Activated naive CD8-positive, alpha-beta T cell treated with anti-CD3 and anti-CD28 coated beads, Interleukin-2, amount 50 U/mL, for 16 hours (primary cell): Measurements from ENCODE around the gene PCNX4.
A peak's percentile ranks its signal among the peaks of the same experiment; 100 is the strongest.

Experiments
- DNase-seq: peaks from one replicate; pipeline ENCODE4 v3.0.0-alpha.2; 2020; ENCODE audit warnings: low read depth, low spot score

Gene PCNX4

DNA sequence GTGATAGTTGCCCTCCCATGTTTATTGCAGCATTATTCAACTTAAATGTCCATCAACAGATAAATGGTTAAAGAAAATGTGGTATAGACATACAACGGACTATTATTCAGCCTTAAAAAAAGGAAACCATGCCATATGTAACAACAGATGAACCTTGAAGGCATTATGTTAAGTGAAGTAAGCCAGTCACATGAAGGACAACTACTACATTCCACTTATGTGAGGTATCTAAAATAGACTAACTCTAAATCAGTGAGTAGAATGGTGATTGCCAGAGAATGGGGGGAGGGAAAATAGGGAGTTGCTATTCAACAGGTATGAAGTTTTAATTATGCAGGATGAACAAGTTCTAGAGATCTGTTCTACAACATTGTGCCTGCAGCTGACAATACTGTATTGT lies 10.1 kb downstream of the PCNX4 start:
- DNase-seq: no peak

DNA sequence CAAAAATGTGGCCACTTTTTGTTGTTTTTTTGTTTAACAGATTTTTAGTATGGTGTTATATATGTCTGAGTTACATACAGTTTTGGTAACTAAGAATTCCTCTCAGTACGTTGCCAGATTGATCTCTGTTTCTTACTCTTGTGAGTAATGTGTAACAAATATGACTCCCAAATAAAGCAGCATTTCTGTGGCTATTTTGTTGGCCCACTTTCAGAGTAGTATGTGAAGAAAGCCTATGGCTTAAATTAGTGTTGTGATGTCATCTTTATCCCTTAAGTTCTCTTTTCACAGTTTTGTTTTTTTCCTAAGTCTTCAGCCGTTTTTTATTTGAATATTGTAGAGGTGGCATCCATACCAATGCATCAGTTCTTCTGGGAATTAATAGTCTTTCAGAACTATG lies 10.7 kb downstream of the PCNX4 start:
- DNase-seq: no peak

DNA sequence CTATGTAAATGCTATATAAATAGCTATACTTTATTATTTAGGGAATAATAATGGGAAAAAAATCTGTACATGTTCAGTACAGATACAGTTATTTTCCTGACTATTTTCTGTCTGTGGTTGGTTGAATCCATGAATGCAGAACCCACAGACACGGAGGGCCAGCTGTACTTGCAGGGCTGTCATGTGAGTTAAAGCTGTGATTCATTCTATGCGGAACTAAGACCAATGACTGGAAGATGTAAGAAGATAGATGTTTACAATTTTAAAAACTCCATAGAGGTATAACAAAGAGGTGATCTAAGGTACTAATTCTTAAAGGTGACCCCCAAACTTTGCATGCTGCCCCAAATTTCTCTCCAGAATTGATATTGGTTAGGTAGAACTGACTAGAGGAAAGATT lies 14.6 kb downstream of the PCNX4 start:
- no peak for DNase-seq

DNA sequence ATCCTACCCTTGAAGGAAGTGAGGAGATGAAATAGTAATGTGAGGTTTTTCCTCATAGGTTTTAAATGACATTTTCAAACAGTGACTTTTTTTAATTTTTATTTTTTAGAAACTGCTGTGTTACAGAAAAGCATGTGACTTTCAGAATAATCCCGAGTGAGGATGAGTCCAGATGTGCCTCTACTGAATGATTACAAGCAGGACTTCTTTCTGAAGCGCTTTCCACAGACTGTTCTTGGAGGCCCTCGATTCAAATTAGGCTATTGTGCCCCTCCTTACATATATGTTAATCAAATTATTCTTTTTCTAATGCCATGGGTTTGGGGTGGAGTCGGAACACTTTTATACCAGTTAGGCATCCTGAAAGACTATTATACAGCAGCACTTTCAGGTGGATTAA lies 15.8 kb downstream of the PCNX4 start:
- no peak for DNase-seq

DNA sequence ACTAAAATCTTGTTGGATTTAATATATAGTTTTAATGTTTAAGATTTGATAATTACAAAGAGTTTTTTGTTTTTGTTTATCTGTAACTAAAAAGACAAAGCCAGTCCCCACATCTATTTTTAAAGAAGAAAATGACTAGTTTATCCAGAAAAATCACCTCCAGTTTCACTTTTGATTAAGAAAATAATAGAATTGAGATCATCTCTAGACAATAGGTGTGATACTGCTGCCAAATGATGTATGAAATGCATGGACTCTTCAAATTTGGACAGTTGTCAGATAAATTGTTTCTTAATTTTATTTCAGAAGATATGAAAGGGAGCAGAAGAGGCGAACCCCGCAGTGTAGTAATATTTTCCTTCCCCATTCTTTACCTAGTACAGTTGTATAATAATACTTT lies 20.0 kb downstream of the PCNX4 start:
- no peak for DNase-seq

DNA sequence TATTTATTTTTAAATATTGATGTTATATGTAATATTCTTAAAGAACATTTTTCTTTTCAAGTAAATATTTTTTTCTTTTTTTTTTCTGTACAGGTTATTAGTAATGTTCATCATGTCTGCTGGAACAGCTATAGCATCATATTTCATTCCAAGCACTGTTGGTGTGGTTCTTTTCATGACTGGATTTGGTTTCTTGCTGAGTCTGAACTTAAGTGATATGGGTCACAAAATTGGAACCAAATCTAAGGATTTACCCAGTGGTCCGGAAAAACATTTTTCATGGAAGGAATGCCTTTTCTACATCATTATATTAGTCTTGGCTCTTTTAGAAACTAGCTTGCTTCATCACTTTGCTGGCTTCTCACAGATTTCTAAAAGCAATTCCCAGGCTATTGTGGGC lies 23.2 kb downstream of the PCNX4 start:
- no peak for DNase-seq

DNA sequence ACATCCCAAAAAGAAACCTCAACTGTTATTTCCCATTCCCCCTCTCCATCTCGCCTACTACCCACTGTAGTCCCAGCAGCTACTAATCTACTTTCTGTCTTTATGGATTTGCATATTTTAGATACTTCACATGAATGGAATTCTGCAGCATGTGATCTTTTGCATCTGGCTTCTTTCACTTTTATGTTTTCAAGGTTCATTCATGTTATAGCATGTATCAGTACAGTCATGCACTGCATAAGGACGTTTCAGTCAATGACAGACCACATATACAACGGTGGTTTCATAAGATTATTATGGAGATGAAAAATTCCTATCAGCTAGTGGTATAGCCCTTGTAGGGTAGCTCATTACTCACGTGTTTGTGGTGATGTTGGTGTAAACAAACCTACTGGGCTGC lies 24.5 kb downstream of the PCNX4 start:
- no peak for DNase-seq

DNA sequence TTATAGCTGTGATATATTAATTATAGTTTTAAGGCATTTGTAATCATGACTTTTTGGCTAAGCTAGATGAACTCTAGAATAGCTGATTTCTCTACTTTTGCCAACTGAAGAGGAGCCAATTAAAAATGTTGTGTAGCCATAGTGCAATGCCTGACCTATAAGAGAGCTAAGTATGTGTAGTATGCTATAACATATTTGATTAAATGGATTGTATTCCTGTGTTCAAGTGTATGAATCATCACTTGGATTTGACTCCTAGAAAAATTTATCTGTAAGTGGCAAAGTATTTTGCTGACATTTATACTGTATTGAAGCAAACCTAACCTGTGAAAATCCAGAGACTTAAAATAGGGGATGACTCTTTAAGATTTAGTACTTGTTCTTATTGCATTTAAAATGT lies 34.2 kb downstream of the PCNX4 start:
- no peak for DNase-seq

DNA sequence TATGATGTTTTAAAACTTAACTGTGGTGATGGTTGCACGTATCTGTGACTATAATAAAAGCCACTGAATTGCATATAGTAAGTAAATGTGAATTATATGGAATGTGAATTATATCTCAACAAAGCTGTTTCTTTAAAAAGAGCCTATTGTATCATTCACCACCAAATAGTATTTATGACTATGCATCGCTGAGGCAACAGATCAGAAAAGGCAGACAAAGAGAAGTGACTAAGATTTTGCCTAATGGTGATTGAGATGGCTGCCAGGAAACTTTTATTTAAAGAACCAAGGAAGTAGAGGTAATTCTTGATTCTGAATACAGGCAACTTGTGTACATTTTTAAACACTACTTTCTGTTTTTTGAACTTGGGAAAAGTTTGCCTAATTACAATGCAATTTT lies 41.8 kb downstream of the PCNX4 start:
- no peak for DNase-seq

DNA sequence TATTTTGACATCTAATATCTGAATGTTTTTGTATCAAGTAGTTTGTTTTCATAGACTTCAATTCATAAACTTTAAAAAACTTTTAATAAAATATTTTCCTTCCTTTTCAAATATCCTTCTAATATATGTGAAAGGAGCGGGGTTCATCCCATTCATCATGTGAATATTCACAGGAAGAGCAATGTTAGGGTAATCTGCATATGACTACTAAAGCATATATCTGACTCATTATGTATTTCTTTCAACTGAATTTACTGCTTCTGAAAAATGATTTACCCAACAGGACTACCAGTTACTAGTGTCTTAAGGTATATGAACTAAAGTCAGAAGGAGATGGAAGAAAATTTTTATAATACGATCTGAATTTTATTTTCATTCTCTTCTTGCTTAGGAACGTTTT lies 43.0 kb downstream of the PCNX4 start:
- DNase-seq: no peak

DNA sequence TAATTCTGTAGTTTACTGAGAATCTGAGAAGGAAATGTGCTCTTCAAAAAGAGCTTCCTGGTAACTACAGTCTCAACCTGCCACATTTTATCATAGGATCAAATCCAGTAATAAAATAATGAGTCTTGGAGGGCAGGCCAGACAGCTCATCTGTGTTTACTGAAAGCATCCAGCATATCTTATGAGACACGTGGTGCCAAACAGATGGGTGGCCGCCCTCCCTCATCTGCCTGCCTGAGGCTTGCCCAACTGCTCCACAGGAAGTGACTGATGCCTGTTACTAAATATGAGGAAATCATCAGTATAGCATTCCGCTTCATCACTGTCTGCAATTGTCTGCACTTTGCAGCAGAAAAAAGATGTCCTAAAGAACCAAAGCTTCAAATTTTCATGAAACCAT lies 60.0 kb downstream of the PCNX4 start:
- DNase-seq: no peak

DNA sequence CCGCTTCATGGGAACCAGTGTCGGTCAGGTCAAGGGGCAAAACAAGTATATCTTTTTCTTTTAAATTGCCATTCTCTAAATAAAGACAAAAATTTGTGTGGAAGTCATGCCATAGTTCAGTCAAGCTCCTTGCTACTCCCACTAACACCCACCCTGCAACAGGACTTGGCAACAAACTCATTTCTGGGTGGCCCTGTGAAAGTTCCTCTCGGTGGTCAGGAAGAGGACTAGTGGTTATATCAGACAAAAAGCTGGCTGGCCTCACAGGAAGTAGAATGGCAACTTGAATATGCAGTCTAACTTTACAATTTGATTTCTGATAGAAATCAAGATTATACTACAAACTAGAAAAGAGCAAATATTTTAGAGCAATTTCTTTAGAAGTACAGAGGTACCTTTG lies 62.3 kb downstream of the PCNX4 start:
- DNase-seq: no peak

DNA sequence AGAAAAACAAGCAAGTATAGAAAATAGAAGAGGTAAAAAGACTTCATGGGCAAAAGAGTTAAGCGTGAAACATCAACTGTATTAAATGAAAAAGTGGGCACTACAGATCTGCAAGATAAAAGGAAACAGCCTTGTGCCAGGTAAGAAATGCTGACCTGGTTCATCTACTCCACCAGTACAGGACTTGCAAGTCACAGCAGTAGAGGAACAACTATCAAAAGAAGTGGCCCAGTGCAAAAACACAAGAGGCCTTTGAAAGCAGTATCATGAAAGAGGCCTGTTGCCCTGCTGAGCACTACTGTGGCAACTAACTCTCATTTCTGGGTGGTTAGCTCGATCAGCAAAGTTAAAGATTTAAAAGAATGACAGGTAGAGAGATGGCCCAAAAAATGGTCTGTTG lies 62.9 kb downstream of the PCNX4 start:
- DNase-seq: no peak

DNA sequence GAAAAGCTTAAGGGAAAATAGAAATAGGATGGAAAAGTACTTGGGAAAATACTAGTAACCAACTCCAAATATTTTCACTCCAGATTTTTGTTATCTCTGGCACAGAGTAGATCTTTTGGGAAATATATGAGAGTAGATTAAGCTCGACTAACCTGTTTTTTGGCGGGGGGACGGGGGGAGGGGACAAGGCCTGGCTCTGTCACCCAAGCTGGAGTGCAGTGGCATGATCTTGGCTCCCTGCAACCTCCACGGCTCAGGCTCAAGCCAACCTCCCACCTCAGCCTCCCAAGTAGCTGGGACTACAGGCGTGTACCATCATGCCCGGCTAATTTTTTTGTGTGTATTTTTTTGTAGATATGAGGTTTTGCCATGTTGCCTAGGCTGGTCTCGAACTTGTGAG lies 68.7 kb downstream of the PCNX4 start:
- DNase-seq: no peak

DNA sequence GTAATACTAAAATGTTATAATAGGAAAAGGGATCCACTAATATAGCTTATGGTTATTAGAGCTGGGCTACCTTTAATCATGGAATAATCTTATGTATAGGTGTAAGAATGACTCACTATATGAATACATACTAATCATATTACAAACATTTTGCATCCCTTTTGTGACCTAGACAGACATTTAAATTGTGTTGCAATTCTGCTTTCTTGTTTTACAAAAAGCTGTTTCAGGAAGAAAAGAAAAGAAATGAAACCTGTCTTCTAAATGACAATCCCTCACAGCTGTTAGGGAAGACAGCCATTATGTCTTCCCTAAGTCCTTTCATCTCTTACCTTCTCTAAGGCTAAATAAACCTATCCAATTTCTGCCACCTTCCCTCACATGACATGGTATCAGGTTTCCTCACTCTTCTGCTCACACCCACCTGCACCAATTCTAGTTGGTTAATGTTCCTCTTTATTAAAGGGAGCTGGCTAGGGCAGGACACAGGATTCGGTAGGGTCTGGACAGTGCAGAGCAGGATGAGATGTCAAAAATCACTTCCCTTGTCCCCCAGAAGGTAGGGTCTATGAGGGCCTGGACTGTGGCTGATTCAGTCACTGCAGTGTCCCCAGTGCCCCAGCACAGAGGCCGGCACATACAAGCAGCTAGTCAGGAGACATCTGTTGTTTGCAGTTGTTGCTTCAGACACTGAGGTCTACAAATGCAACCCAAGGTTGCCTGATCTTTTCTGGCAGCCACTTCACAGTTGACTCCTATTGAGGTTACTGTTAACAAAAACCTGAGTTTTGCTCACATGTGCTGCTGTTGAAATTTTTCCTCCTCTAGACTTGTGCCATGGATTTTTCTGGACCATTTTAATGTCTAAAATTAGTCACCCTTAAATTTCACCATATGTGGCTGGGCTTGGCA lies 69.7 kb downstream of the PCNX4 start:
- no peak for DNase-seq

DNA sequence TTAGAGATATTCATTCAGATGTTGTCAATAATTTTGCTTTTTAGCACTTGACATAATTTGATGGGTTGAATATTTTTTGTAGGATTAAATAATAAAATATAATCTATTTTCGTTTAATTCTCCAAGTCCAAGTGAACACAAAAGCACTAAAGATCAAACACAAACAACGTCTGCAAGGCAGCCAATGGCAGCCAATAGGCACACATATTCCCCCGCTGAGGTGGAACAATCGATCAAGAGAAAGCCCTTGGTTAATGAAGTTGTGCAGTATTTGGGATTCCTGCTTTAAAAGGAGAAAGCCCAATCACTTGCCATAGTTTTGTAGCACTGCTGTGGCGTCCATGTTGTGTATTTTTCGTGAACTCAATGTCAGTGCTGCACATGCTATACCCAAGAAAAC lies 72.0 kb downstream of the PCNX4 start:
- DNase-seq: no peak

DNA sequence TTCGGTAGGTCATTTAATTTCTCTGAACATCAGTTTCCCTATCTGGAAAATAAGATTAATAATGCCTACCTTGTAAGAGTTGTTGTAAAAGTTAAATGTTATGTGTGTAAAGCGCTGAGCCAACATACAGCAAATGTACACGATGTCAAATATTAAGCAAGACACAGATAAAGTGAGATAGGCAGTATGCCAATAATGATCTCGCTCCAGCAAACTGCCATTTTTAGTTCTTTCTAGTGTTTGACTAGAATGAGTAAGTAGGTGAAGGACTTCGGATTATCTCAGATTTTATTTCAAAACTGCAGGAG lies 72.6 kb downstream of the PCNX4 start:
- DNase-seq: no peak

DNA sequence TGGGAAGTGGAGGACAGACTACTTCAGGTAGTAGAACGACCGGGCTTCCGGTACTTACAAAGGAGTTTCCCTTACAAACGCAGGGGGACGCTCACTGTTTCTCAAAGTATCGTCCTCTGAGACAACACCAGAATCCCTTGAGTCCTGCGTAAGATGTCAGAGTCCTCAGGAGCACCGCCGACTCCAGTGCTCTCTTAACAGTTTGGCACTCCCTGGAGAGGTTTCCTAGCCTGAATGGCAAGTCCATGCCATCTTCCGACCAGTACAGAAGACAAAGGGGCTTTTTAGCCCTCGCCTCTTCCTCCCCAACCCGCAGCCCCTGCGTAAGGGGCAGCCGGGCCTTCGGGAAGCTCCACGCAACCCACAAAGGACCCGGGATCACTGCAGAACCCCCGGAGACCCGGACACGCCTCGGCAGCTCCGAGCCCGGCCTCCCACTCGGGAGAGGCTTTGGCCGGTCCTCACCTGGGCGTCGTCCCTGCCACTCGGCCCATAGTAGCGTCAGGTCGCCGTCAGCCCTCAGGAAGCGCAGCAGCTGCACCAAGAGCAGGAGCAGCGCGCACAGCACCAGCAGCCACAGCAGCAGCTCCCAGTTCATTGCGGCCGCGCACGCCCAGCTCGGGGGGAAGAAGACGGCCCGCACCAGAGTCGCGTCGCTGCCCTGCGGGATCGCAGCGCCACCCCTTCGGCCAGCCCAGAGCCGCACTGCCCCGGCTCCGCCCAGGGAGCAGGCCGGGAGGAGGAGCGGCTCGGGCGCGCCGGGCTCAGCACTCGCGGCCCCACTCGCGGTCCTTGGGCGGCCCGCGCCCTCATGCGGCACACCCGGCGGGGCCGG lies 73.2 kb downstream of the PCNX4 start, which contains the start of gene DHRS7:
Gene DHRS7, minus strand, starts transcription at position 687 of the 835 bp plus-strand sequence. Its CDS starts 89 bp downstream, at position 598.
- peak; percentile 15 for DNase-seq

DNA sequence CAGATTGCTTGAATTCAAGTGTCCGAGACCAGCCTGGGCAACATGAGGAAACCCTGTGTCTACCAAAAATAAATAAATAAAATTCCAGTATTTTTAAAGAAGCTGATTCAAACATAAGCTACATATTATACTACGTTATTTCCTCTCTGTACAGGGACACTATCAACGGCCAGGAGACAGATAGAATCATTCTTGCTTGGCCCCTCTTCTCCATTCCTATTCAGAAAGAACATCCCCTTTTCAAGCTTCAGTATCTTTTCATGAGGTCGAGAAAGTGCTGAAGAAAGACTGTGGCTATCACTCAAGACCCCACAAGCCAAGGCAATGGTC lies 73.8 kb downstream of the PCNX4 start:
- no peak for DNase-seq

DNA sequence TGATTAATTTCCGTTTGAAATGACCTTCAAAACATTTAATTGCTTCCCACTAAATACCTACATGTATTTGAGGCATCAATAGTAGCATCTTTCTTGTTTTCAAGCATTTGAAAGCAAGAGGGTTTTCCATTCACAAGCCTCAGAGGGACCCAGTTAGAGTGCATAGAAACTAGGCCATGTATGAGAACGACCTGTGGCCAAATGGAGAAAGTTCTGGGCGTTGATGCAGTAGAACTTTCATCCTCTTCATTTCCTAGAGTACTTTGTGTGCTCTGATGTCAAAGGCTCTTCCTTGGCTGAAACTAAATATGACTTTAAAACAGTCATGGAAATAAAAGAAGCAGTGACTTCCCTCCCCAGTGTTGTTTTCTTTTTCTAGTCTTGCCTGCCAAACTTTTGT lies 74.4 kb downstream of the PCNX4 start:
- DNase-seq: no peak

DNA sequence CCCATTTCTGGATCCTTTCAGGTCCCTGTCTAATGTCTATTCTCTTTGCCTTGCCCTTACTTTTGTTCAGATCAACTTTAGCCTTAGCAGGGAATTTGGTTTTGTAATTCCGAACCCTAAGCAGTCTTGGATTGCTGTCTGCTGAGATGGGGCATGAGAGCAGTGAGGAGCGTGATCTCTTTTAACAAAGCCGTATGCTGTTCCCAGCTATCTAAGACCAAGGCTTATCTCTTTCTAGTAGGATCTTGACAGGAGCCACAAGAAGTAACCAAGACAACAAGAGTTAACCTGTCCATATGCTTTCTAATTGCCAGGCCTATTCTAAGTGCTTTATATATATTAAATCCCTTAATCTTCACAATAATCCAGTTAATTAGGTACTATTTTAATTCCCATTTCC lies 78.0 kb downstream of the PCNX4 start:
- no peak for DNase-seq

DNA sequence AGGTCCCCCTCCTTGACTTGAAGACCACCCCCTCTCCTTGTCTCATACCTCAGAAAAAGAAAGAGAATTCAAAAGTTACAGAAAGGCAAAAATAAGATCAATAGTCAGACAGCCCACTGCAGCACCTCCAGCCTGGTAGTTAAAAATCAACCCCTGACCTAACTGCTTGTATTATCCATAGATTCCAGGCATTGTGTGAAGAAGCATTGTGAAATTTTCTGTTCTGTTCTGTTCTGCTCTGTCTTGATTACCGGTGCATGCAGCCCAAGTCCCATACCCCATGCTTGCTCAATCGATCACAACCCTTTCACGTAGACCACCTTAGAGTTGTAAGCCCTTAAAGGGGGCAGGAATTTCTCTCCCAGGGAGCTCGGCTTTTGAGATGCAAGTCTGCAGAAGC lies 79.2 kb downstream of the PCNX4 start:
- no peak for DNase-seq

DNA sequence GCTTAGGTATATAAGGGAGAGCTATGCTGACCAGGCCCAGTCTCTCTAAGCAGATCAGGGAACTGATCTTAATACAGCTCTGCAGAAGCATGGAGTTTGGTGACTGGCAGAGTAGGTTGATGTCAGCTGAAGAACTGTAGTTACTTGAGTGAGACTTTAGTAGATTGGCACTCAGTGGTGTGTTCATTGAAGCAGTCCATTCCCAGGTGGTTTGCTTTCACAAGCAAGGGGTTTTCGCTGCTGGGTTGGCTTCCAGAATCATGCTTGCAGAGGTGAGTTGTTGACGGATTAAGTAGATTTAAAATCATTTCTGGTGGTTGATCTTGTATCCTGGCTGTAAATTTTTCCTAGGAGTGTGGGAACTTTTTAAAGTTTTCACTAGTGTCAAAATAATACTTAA lies 80.0 kb downstream of the PCNX4 start:
- DNase-seq: no peak
